ENCODE results near the gene SOST. TPM values are rescaled to one million over a fixed set of nuclear protein-coding genes. Genes with fewer than 3 reads are reported as not detected.

SOST gene
- total RNA-seq = not detected
- long read RNA-seq, donor 1 = 0 reads
- long read RNA-seq, donor 2 = 0 reads

DNA sequence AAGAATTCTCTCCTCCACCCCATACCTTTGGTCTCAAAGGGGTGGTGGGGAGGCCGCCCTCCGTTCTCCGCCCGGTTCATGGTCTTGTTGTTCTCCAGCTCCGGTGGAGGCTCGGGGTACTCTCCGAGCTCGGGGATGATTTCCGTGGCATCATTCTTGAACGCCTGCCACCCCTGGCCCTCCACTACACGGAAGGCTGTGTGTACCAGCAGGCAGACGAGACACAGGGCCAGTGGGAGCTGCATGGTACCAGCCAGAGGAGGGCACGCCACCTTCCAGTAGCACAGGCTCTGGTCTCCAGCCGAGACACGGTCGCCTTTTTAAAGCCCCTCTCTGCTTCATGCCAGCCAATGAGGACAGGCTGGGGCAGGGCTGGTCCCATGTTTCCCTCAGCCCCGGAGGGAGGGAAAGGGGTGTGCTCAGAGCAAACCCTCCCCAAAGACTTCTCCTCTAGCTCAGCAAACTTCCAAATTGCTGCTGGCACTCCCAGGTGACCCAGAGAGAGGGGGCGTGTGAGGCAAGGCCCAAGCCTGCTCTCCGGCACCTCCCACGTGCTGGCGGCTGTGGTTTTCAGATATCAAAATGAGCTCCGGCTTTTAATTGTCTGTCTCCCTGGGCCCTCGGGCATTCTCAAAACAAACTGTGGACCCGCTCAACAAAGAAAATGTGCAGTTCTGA is at the start of gene SOST:
Gene SOST (minus strand): TSS at position 295 of the 678 bp plus-strand sequence. CDS start 50 bp downstream, at position 245.
- H3K4me1 ChIP-seq (ENCODE audit: low read depth) = peaks cover 9% of the 10 kb centered on the region
- ATAC-seq (no peak), DNase-seq (peak in 1 of 3 donors; percentile 12)
- H3K9me3 ChIP-seq = no peaks in the 10 kb centered on the region
- no peak for TF ChIP-seq CTCF (IDR thresholded peaks at IDR 0.05)
- H3K4me3 ChIP-seq = no peak within 1 kb of the TSS
- no peaks in the 10 kb centered on the region for H3K36me3 ChIP-seq (ENCODE audit: low read depth)
- intact Hi-C loops (cut with DNase I, micrococcal nuclease) = loop anchor here in 1 of 2 donors (5.0 to 10.0 kb wide), 2 partner anchors 66 to 174 kb away; no protein-coding TSS in a partner anchor

GRCh38 chr17:43808076-43808475 is 49.5 kb upstream of the SOST start:
- DNase-seq (no peak), ATAC-seq (no peak)
- H3K9me3 ChIP-seq = no peaks in the 10 kb centered on the region
- H3K4me3 ChIP-seq = no peak overlapping the region
- intact Hi-C loops (cut with DNase I, micrococcal nuclease) = no loop called here
- no peak for TF ChIP-seq CTCF (IDR thresholded peaks at IDR 0.05)
- no peaks in the 10 kb centered on the region for H3K36me3 ChIP-seq (ENCODE audit: low read depth)
- no peaks in the 10 kb centered on the region for H3K4me1 ChIP-seq (ENCODE audit: low read depth)

GRCh38 chr17:43805117-43805516 is 46.5 kb upstream of the SOST start:
- Histone ChIP-seq H3K36me3 (ENCODE audit: low read depth) (no peaks in the 10 kb centered on the region), H3K4me3 (no peak overlapping the region), H3K9me3 (no peaks in the 10 kb centered on the region), H3K4me1 (ENCODE audit: low read depth) (no peaks in the 10 kb centered on the region)
- intact Hi-C loops (cut with DNase I, micrococcal nuclease) = no loop called here
- ATAC-seq = no peak
- no peak for DNase-seq
- TF ChIP-seq CTCF (IDR thresholded peaks at IDR 0.05) = no peak

- TF ChIP-seq CTCF (IDR thresholded peaks at IDR 0.05) = no peak
- intact Hi-C loops (cut with DNase I, micrococcal nuclease) = no loop called here
- Histone ChIP-seq H3K4me3 (no peak overlapping the region), H3K36me3 (ENCODE audit: low read depth) (no peaks in the 10 kb centered on the region), H3K9me3 (no peaks in the 10 kb centered on the region), H3K4me1 (ENCODE audit: low read depth) (no peaks in the 10 kb centered on the region)
- no peak for DNase-seq
- ATAC-seq = no peak
Observed at GRCh38 chr17:43803758-43804157, 45.2 kb upstream of the SOST start.

GRCh38 chr17:43801844-43802243 is 43.3 kb upstream of the SOST start:
- DNase-seq (no peak), ATAC-seq (no peak)
- H3K4me3 ChIP-seq = no peak overlapping the region
- intact Hi-C loops (cut with DNase I, micrococcal nuclease) = no loop called here
- no peak for TF ChIP-seq CTCF (IDR thresholded peaks at IDR 0.05)
- H3K9me3 ChIP-seq = no peaks in the 10 kb centered on the region
- no peaks in the 10 kb centered on the region for H3K4me1 ChIP-seq (ENCODE audit: low read depth)
- H3K36me3 ChIP-seq (ENCODE audit: low read depth) = no peaks in the 10 kb centered on the region
